ENCODE measurements around the gene SNRNP27. TPM values are rescaled to one million over a fixed set of nuclear protein-coding genes. Genes with fewer than 3 reads are reported as not detected.

The SNRNP27 gene
- total and polyA plus RNA-seq, 9 of the 15 experiments (the other 6 are each of a cell fraction or from before 2014, with no cell fraction given), result 29.2 to 102 (median 65.7) TPM

- H3K4me2 ChIP-seq (ENCODE audit: insufficient read depth, low read length), result no peak overlapping the region
- H3K27me3 ChIP-seq (ENCODE audit: control insufficient read depth in 2 of 2, insufficient read depth in 2 of 2, low read length in 2 of 2), result no peaks in the 10 kb centered on the region
- in situ Hi-C loops (cut with MboI) (no loop called here), intact Hi-C loops (cut with micrococcal nuclease) (no loop called here)
- no peaks in the 10 kb centered on the region for H3K79me2 ChIP-seq (ENCODE audit: control insufficient read depth, insufficient read depth, low read length)
- peaks cover 89% of the 10 kb centered on the region for H3K36me3 ChIP-seq (ENCODE audit: control insufficient read depth, insufficient read depth, low read length)
- H3K4me1 ChIP-seq (replicated peaks in 1 of 2; ENCODE audit: control insufficient read depth in 2 of 2, insufficient read depth in 2 of 2, low read length in 2 of 2), result peaks cover 3 to 11% of the 10 kb centered on the region in 2 experiments
- H3K9me3 ChIP-seq (replicated peaks; ENCODE audit: control insufficient read depth, insufficient read depth, low read depth, low read length), result no peaks in the 10 kb centered on the region
- no peak for FAIRE-seq
- TF ChIP-seq RBFOX2 (IDR thresholded peaks at IDR 0.05; ENCODE audit: low read depth, low read length) (0 out of 2 replicates have a peak, but pooled peaks have one; percentile 22), SREBF2 (CRISPR knock-in tag; IDR thresholded peaks at IDR 0.05) (no peak), POLR2G (IDR thresholded peaks at IDR 0.05; ENCODE audit: low read depth, low read length) (peak; percentile 31; the same call in 1 of the 2 replicates), NR2C1 (IDR thresholded peaks at IDR 0.05) (peak; percentile 77), NR2C1 (tag; IDR thresholded peaks at IDR 0.05) (peak; percentile 77; the same call in 1 of the 2 replicates), NR2C2 (CRISPR knock-in tag; IDR thresholded peaks at IDR 0.05) (0 out of 2 replicates have a peak, but pooled peaks have one; percentile 53), NR2C2 (tag; IDR thresholded peaks at IDR 0.05) (0 out of 2 replicates have a peak, but pooled peaks have one; percentile 41), ATF7 (IDR thresholded peaks at IDR 0.05) (no peak)
- 90% methylated on average over 14 of the region's 14 CpGs for WGBS (ENCODE audit: insufficient coverage, low coverage, missing lambda C conversion rate)
- ChIA-PET CTCF (ENCODE audit: low intra/inter-chr PET ratio) (no interaction called here), POLR2A (interaction anchor here (0.6 to 1.1 kb wide), 3 partner anchors 13 to 43 kb away, joined by 3 to 4 read pairs (median 3); no protein-coding TSS in a partner anchor)
- no peak overlapping the region for H3K4me3 ChIP-seq
- H2AFZ ChIP-seq (ENCODE audit: low read depth, low read length), result no peak overlapping the region
- no peaks in the 10 kb centered on the region for H4K20me1 ChIP-seq (replicated peaks; ENCODE audit: control insufficient read depth, insufficient read depth, low read length)
- no TSS peak for BruUV-seq (replicated peaks)
- DNase-seq (ENCODE audit: extremely low read depth in 1 of 4, low spot score in 3 of 4), result peak in 1 of 4 experiments; percentile 33
- no peak overlapping the region for H3K27ac ChIP-seq (ENCODE audit: extremely low read depth, low read depth, low read length)
- peak overlapping the region in 1 of 2 experiments; percentile 23; a peak in 1 of 4 replicates for H3K9ac ChIP-seq (ENCODE audit: insufficient read depth in 1 of 2, low read depth in 2 of 2, low read length in 2 of 2)
- no peak for ATAC-seq
- H3K9me1 ChIP-seq (ENCODE audit: control insufficient read depth, insufficient read depth, low read length), result peaks cover 4% of the 10 kb centered on the region
These were observed 46.0 kb downstream of the SNRNP27 start for GRCh38 chr2:69939722-69940121.
